HG02610 (cell line): Measurements from ENCODE around the gene SLC23A1.
"Not testable (repeated sequence)": the region's sequence is repeated elsewhere in the genome, so short reads cannot be mapped to it uniquely, and the experiment has no call there.

Experiments used
- ATAC-seq: cut with Tn5 transposase; IDR thresholded peaks from one replicate; pipeline ENCODE4 v1.9.1; 2021; ENCODE audit warnings: mild to moderate bottlenecking, moderate library complexity; ENCODE audit not compliant: unreplicated experiment

The SLC23A1 gene

DNA sequence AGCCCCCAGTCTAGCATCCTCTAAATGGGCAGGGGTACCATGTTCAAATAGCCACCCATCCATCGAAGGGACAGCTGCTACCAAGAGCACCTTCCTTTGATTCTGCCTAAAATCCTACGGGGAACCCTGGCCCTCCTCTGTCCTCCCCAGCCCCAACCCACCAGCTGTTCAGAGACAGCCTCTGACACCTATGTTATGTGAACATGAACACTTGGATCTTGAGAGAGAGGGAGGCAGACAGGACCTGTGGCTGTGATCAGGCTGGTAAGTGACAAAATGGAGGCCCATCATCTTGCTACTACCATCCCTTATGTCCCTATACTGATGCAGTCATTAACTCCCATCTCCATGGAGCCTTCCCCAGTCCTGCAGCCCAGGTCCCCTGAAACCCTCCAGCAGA, 8.2 kb downstream of the SLC23A1 start:
- no peak for ATAC-seq

- no peak for ATAC-seq
Observed at GRCh38 chr5:139371482-139372435, 11.3 kb downstream of the SLC23A1 start.

GRCh38 chr5:139369181-139369580, 13.9 kb downstream of the SLC23A1 start:
- no peak for ATAC-seq

DNA sequence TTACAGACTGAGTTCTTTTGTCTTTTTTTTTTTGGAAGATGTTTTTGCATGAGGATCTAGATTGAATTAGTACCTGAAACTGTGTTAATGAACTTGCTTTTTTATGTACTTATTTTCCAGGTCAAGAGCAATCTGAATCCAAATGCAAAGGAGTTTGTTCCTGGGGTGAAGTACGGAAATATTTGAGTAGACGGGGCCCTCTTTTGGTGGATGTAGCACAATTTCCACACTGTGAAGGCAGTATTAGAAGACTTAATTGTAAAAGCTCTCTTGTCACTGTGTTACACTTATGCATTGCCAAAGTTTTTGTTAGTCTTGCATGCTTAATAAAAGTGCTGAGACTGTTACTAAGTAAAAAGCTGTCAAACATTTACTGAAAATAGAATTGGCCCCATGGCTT, 14.5 kb downstream of the SLC23A1 start:
- no peak for ATAC-seq

DNA sequence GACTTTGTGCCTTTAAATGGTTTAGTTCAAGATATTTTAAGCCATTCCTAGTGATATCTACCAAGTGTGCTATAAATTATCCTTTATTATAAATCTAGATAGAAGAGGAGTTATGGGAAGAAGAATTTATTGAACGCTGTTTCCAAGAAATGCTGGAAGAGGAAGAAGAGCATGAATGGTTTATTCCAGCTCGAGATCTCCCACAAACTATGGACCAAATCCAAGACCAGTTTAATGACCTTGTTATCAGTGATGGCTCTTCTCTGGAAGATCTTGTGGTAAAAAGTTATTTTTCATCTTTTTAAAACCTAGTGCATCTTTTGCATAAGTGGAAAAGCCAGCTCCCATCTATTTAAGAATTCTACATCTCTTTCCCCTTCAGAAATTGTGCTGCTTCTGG, 18.6 kb downstream of the SLC23A1 start:
- no peak for ATAC-seq

- peak; percentile 70 for ATAC-seq
Observed at GRCh38 chr5:139363937-139364336, 19.2 kb downstream of the SLC23A1 start.

- no peak for ATAC-seq
Observed at GRCh38 chr5:139361835-139362429, 21.2 kb downstream of the SLC23A1 start.

DNA sequence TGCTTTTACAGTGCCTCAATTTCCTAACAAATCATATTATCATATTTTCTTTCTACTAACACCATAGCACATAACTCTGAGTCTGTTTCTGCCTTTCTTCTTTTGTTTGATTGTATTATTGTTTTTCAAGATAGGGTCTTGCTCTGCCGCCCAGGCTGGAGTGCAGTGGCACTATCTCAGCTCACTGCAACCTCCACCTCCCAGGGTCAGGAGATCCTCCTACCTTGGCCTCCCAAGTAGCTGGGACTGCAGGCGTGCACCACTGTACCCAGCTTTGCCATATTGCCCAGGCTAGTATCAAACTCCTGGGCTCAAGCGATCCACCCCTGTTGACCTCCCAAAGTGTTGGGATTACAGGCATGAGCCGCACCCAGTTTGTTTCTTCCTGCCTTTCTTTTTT, 22.7 kb downstream of the SLC23A1 start:
- ATAC-seq, result no peak

- no peak for ATAC-seq
Observed at GRCh38 chr5:139358064-139358463, 25.0 kb downstream of the SLC23A1 start.

DNA sequence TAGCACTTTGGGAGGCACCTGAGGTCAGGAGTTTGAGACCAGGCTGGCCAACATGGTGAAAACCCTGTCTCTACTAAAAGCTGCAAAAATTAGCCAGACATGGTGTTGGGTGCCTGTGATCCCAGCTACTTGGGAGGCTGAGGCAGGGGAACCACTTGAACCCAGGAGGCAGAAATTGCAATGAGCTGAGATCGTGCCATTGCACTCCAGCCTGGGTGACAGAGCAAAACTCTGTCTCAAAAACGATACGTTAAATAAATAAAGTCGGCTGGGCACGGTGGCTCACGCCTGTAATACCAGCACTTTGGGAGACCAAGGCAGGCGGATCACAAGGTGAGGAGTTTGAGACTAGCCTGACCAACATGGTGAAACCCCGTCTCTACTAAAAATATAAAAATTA, 27.2 kb downstream of the SLC23A1 start:
- not testable (repeated sequence) for ATAC-seq

DNA sequence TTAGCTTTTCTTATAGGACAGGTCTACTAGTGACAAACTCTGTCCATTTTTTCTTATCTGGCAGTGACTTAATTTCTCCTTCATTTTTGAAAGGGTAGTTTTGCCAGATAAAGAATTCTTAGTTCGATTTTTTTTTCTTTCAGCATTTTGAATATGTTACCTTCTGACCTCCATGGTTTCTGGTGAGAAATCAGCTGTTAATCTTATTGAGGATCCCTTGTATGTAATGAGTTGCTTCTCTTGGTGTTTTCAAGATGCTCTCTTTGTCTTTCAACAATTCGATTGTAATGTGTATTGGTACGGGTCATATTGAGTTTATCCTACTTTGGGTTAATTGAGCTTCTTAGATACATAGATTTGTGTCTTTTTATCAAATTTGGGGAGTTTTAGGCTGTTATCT, 28.9 kb downstream of the SLC23A1 start:
- no peak for ATAC-seq

DNA sequence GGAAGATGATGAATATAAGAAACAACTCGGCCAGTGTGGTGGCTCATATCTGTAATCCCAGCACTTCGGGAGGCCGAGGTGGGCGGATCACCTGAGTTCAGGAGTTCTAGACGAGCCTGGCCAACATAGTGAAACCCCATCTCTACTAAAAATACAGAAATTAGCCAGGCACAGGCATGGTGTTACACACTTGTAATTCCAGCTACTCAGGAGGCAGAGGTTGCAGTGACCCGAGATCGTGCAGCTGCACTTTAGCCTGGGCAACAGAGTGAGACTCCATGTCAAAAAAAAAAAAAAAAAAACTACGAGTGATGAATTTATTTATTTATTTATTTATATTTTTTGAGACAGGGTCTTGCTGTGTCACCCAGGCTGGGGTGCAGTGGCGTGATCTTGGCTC, 35.2 kb downstream of the SLC23A1 start:
- not testable (repeated sequence) for ATAC-seq

DNA sequence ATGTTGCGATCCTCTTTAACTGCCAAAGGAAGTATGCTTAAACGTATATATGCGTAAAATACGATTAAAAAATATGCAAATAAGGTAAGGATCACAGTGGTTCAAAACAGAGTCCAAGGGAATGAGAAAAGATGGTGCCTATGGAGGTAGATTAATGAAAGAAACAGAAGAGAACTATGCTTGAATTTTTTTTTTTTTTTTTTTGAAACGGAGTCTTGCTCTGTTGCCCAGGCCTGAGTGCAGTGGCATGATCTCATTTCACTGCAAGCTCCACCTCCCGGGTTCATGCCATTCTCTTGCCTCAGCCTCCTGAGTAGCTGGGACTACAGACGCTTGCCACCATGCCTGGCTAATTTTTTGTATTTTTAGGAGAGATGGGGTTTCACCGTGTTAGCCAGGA, 37.7 kb downstream of the SLC23A1 start:
- ATAC-seq, result not testable (repeated sequence)

DNA sequence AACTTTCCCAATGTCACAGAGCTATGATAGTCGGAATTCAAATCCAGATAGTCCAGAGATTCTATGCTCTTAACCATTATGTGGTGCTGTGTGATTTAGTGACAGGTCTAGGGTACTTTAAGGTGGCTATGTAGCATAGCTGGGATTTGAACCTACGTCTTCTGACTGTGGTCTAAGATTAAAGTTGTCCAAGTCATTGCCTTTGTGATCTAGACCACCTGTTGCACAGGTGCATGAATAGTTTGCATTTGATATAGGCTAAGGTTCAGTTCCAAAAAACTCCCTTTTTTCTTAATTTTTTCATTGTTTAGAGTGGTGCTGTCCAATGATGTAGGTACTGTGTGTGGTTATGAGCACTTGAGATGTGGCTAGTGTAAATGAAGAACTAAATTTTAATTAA, 38.9 kb downstream of the SLC23A1 start:
- ATAC-seq, result no peak

- ATAC-seq, result no peak
Observed at GRCh38 chr5:139343476-139343875, 39.6 kb downstream of the SLC23A1 start.

- ATAC-seq, result no peak
Observed at GRCh38 chr5:139342423-139342723, 40.7 kb downstream of the SLC23A1 start.

- peak; percentile 95 for ATAC-seq
Observed at GRCh38 chr5:139341689-139342422, 41.2 kb downstream of the SLC23A1 start, which contains the start of gene PAIP2. PAIP2 (plus strand) TSS chr5:139341854; CDS start chr5:139363785, 21,931 bp downstream.

- ATAC-seq, result peak; percentile 4
Observed at GRCh38 chr5:139341187-139341688, 41.9 kb downstream of the SLC23A1 start.

GRCh38 chr5:139340051-139340450, 43.0 kb downstream of the SLC23A1 start:
- ATAC-seq, result no peak

GRCh38 chr5:139335811-139336210, 47.3 kb downstream of the SLC23A1 start:
- ATAC-seq, result no peak
